NCI-H2227 (cell line): Measurements from ENCODE around the gene PXMP4.

Experiments
- DNase-seq: peaks from one replicate; lab custom pipeline; 2025; ENCODE audit not compliant: unreplicated experiment; lab: John Stamatoyannopoulos, UW

The PXMP4 gene

DNA sequence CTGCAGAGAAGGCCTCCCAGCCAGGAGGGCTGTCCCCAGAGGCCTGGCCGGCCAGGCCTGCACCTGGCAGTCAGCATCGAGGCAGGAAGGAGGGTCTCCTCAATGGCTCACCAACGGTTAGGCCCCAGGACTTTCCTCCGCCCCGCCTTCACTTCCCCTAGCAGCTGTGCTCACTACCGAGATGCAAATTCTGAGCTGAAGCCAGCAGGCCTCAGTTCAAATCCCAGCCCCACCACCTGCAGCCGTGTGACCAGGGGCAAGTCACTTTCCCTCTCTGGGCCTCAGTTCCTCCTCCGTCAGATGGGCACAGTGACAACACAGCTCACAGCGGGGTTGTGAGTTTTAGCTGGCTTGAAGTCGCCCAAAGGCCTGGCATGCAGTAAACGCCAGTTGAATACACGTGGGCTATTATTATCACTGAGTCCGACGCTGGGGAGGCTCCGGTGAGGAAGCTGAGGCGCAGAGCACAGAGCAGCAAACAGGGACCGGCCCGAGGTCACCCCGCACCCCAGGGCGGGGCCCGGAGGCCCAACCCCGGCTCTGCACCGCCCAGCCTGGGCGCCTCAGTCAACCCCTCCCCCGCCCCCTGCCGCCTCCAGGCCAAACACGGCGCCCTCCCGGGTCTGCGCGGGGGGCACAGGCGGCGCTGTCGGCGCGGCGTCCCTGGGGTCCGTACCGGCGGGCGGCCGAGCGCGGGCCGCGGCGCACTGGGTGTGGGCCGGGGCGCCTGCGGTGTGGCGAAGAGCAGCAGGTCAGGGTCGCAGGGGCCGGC lies 34.6 kb downstream of the PXMP4 start:
- peak; percentile 53 for DNase-seq

DNA sequence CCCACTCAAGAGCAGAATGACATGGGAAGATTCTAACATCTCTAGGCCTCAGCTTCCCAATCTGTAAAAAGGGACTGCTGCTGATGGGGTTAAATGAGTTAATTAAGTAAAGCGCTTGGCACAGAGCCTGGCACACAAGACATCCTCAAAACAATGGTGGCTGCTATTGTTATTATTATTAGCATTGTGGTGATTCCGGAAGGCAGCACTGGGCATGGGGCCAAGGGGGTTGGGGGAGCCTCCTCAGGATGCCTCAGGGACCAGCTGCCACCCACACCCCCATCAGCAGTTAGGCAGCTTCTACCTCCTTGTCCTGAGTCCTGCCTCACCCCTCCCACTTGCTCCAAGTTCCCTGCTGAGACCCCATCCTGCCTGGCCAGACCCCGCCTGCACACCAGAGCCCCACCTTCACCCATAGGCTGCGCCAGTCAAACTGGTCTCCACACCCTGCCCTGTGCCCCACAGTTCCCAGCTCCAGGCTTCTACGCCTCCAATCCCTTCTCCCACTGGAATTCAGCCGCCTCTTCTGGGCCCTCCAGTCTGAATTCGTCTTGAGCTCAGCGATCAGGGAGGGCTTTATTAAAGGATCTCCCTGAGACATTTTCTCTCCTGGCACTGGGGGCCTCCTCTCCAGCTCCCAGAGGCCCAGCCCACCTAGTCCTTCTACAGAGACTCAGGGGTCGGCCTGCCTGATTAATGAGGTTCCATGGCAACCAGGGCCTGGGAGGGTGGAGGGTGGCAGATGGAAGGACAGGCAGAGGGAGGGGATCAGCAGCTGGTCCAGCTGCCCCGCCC lies 35.4 kb downstream of the PXMP4 start:
- peak; percentile 74 for DNase-seq

DNA sequence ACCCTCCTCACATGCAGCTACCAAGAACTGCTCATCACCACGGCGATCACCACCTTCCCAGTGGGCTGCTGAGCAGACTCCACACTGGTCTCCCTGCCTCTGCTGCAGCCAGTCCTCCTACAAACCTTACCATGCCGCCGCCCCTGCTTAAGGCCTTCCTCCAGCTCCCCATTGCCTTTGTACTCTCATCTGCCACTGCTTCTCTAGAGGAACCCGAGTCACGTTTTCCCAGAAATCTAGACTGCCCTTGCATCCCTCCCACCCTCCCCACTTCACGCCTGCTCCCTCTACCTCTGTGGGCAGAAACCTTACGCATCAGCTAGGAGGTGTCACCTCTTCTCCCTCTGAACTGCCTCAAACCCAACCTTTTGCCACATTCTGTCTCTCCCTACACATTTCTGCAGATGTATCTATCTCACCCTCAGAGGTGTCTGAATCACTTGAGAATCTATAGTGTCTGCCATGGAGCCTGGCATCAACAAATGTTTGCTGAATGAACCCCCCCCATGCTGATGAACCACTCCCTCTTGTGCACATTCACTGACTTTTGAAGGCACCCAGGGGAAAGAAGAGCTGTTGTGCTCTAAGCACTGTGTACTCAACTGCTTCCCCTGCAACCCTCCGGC lies 38.3 kb downstream of the PXMP4 start:
- DNase-seq: no peak

DNA sequence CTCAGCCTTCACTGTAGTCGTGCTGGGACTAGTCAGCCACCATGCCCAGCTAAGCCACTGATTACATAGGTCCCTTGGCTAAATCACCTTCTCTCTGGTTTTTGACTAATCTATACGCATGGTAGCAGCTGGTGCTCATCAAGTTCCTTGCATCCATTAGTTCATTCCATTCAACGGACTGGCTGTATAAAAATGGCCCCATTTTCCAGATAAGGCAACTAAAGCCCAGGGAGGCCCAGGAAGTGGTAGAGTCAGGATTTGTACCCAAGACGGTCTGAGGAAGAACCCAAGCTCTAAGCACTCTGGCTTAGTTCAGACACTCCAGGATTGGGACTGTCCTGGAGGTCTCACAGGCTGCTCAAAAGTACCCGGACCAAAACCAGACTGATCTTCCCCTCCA lies 38.8 kb downstream of the PXMP4 start:
- no peak for DNase-seq

DNA sequence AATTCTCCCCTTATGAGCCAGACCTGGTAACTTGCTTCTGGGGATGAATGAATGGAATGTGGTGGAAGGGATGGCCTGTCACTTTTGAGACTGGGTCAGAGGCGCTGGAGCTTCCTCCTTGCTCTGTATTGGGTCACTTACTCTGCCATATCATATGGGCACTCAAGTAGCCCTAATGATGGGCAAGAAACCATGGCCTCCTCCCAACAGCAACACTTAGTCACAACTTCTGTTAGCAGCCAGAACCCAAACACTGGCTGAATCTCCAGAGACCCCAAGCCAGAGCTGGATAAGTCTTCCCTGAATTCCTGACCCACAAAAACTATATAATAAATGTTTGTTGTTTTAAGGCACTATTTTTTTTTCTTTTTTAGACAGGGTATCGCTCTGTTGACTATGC lies 39.4 kb downstream of the PXMP4 start:
- DNase-seq: no peak

DNA sequence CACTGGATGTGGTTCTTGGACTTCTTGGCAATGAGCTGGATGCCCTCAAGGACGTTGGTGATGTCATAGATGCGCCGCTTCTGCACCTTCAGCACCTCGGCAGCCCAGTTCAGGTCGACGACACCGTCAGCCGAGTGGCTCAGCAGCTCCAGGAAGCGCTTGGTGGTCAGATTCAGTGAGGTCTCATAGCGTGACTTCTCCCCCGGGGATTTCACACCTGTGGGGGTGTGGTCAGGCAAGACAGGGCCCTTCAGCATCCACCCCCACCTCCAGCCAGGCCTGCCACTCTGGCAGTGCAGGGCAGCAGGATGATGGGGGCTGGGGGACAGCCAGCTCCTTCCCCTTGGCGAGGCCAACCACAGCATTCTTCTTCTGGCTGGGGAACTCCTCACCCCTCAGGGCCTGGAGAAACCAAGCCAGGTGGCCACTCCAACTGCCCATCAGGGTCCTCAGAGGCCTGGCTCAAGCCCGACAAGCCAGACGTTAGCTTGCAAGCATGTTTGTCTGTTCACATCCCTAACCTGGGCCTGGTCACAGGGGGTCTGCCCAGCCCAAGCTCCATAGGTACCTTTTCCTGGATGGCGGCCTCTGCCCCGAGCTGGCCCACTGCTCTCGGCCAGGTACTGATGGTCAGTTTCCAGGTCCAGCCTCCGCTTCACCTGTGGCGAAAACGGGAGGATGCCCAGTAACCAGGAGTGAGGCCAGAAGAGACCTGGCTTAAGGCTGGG lies 40.2 kb downstream of the PXMP4 start:
- no peak for DNase-seq

DNA sequence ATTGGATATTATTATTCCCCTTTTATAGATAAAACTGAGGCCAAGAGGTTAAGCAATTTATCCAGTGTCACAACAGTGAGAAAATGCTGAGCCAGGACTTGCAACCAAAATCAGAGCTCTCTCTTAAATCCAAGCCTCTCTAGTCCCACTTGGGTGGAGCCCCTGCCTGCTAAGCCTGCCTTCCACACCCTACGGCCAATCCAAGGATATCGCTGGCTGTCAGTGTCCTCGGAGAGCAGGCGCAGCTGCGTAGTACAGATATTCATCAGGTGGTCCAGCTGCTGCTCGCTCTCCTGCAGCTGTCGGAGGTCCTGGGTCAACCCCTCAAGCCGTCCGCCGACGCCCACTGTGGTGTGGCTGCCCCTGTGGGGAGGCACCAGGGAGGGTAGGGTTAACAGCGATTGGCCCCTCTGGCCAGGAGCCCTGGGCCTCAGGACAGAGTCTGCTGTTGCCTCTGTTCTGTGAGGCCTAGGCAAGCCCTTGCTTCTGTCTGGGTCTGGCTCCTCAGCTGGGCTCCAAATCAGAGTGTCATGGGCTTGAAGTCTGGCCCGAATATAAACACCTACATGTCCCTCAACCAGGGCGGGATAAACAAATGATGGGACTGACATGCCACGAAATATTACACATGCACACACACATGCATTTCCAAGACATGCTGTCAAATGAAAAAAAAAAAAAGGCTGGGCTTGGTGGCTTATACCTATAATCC lies 42.0 kb downstream of the PXMP4 start:
- DNase-seq: no peak

DNA sequence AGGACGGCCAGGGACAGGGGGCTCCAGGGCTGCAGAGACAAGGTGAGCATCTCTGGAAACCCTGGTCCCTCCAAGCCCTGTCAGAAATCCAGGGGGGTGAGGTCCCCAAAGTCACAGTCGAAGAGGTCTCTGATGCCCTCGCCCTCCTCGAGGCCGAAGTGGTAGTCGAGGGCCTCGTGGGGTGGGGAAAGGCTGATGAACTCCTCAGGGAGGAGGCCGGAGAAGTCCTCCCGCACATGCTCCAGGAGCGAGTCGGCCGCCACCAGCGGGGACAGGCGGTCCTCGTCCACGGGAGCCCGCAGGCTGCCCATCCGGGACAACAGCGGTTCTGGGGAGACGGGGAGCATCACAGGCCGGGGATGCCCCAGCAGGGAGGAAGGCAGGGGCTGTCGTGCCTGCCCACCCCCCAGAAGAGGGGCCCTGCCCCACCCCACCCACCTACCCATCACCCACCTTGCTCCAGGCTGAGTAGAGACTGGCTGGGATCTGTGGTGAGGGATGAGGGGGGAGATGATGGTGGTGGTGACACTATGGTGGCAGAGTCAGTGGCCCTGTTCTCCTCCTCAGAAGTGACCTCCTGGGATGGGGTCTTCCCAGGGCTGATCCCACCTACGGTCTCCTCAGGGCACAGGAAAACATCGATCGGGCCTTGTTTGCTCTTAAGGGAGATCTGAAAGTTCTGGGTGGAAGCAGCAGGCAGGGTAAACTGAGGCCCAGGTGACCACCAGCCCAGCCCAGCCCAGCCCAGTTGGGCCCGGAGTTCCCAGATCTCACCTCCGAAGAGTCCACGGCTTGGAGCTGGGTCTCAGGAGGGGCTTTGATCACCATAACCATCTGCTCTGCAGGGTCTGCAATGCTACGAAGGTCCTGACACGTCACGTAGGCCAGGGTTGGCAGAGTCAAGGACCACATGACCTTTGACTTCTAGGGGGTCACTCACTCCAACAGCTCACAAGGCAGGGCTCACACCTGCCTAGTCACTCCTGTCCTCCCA lies 43.2 kb downstream of the PXMP4 start:
- no peak for DNase-seq

DNA sequence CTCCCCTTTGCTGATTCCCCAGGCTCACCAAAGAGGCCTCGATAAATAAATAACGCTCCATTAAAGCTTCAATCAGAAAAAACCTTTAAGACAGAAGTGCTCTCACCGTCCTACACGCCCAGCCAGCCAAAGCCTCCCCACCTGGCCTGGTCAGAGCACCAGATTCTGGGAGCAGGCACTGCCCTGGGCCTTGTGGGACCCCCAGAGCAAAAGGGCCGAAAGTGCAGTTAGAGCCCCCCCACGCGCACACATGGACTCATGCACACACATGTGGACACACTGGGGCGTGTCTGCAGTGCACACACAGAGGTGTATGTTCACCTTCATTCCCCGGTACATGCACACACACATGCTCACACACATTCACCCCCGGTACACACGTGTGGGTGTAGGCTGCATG lies 44.0 kb downstream of the PXMP4 start:
- DNase-seq: no peak

DNA sequence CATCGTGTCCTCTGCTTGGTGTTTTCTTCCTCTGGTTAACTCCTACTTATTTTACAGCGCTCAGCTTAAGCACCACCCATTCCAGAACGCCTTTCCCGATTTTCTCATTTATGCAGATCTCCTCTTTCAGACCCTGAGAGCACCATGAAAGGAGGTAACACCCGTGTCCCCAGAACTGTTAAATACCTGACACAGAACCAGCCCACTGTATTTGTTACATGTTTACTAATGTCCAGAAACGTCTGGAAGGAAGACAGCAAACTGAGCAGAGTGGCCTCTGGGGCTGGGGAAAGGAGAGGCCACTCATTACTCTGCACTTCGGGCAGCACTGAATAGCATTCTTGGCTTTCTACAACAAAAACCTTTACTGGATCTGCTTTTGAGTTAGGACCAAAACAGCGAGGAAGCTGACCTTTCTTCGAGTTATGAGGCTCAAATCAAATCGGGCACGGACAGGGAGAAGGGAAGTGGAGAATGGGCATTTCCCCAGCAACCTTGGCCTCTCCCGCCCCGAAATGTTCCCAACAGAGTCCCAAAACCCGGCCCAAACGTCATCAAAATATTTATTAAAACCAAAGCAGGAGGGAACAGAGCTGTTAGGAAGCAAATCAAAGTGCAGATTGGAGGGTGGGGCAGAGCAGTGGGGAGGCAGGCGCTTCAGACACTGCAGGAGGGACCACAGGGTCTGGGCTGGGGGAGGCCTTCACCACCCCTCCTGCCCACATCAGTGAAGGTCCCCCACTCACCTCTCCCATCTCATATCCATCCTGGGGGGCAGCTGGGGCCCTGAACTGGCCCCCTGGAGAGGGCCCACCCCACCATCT lies 44.8 kb downstream of the PXMP4 start:
- DNase-seq: peak; percentile 61

DNA sequence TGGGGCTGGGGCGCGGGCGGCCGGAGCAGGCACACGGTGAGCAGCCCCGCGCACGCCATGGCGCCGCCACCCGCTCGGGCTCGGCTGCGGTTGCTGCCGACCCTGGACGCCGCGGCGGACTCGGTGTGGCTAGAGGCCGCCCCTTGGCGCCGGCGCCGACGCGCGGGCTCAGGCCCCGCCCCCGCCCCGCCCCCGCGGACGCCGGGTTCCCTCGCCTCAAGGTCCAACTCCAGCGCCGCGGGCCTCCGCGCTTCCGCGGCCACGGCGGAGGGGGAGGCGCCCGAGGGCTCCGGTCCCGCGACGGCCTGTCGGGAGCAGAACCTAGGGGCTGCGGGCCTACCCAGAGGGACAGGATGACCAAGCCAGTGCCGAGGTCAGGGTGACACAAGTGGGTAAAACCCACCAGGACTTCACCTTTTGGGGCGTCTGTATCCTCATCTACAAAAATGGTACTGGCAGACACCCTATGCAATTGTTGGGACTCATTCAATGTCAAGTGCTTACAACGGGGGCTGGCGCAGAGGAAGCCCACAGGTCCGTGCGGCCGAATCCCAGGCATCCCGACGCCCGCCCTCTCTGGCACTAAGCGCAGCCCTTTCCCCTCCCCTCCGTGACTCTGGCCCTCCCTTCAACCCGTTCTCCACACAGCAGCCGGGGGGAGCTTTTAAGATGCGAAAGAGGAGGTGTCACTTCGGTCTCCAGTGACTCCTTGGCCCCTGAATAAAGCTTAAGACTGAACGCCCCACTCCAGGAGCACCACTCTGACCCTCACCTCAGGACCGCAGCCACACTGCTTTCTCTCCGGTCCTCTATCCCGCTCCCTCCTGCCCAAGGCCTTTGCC lies 45.6 kb downstream of the PXMP4 start, which contains the start of gene NECAB3:
NECAB3 (minus strand) TSS at position 135 of the 842 bp plus-strand sequence; CDS start at position 59, 76 bp downstream.
- peak; percentile 85 for DNase-seq

DNA sequence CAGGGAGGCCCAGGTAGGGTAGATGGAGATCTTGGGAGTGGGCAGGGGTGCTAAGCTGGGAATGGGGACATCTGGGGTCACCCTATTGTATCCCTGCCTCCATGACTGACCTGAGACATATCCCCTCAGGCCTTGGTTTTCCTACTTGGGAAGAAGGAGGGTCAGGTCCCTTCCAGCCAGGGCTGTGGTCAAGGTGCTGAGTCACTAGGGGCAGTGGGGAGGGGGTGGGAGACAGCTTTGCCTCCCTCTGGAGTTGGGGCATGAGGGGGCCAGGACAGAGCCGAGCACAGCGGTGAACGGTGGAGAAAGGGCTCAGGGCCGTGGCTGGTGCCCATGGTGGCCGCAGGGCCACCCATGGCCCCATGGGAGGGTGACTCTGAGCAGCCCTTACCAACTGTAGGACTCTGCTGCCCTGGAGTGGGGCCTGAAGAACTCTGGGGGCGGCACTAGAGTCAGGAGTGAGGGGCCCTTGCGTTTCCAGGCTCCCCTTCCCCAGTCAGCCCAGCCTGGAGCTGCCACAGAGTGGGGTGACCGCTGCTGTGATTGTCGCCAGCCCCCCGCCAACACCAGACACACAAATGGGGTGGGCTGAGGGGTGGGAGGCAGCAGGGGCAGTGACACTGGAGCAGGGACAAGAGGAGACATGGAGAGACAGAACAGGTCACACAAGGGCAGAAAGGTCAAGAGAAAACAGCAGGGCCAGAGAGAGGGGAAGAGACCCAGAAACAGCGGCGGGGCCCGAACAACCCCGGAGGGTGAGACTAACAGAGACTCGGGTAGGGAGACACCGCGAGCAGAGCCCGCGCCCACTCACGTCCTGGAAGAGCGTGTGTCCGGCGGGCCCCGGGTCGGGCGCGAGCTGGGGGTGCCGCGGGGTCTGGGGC lies 46.5 kb downstream of the PXMP4 start:
- no peak for DNase-seq

DNA sequence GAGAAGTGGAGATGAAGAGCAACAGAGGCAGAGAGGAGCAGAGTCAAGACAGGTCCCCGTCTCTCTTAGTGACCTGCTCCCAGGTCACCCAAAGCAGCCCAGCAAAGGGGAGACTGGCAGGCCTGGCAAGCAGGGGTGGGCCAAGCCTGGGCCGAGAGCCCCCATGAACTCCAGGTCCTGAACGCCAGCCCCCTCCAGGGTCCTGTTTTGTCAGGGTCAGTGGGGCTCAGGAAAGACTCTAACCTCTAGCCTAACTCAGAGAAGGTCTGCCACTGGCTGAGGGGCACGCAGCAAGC lies 47.0 kb downstream of the PXMP4 start:
- no peak for DNase-seq

DNA sequence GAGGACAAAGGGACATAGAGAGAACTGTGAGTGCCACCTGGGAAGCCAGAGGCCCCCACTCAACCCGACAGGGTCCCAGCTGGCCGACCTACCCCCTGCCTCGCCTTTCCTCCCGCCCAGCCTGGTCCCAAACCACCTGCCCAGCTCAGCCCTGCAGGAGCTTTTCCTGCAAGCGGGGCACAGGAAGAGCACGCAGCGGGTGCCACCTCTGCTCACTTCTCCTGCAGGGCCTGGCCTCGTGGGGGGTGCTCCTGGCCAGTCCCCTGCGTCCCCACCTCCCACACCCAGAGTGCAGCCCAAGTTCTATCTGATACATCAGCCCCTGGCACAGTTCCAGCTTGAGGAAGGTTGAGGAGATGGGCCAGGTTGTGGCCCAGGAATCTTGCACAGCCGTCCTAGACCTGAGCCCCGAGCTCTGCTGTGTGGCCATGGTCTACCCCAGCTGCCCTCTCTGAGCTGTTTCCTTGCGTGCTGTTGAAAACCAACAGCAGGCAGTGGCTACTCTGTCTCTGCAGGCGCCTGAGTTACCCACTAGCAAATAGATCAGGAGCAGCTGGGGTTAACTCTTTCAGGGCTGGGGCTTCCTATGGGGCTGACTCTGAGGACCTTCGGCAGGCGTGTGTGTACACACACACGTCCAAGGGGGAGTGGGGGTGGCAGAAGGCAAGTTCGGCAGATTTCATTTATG lies 47.5 kb downstream of the PXMP4 start:
- peak; percentile 27 for DNase-seq

DNA sequence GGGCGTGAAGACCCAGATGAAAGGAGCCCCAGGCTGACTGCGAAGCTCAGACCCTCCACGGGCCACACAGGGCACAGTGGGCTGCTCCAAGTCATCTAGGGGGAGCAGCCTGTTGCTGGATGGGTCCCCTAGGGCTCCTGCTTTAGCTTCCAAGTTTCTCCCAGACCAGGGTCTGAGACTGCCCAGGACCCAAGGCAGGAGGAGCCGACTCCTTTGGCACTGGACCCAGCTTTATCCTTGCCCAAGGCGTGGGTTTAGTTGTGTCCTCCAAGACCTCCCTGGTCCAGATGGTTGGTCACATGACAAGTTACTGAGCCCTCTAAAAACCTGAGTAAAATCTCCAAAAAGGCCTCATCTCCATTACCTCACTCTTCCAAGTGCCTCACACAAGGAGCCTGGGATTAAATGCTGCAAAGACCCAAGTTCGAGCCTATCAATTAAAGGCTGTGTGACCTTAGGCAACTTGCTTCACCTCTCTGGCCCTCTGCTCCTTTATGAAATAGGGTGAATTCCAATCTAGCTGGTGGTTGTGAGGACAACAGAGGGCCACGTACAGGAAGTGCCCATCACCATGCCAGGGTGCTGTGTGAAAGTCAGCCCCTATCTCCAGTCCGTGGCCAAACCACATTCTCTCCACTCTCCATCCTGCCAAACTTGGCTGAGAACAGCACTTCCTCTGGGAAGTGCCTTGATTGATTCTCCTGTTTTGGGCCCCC lies 48.4 kb downstream of the PXMP4 start:
- no peak for DNase-seq
